T-helper 22 cell (primary cell): Measurements from ENCODE around the gene TC2N.
A peak's percentile ranks its signal among the peaks of the same experiment; 100 is the strongest.
"Not testable (repeated sequence)": the region's sequence is repeated elsewhere in the genome, so short reads cannot be mapped to it uniquely, and the experiment has no call there.

Source experiments
- DNase-seq: peaks from one replicate; pipeline ENCODE4 v3.0.0-alpha.2; 2020; ENCODE audit warnings: low read depth

The TC2N gene

GRCh38 chr14:91867316-91867988 is at the start of gene TC2N:
TSS of gene TC2N (minus strand) at chr14:91867536. CDS start at chr14:91813769, 53,767 bp downstream.
- DNase-seq = peak; percentile 29

DNA sequence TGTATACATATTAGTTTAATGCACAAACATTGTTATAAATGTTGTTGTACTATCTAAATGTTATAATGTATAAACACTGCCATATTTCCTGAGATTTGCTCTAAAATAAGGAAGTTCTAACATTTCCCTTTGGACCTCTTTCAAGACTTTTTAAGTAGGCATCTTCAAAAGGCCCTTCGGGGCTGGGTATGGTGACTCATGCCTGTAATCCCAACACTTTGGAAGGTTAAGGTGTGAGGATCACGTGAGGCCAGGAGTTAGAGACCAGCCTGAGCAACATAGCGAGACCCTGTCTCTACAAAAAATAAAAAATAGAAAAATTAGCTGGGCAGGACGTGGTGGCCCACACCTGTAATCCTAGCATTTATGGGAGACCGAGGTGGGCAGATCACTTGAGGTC is 44.7 kb upstream of the TC2N start:
- DNase-seq = no peak

GRCh38 chr14:91911474-91912032 is 44.2 kb upstream of the TC2N start:
- no peak for DNase-seq

- DNase-seq = no peak
These were observed 42.9 kb upstream of the TC2N start for GRCh38 chr14:91910196-91910595.

GRCh38 chr14:91906374-91906773 is 39.0 kb upstream of the TC2N start:
- DNase-seq = no peak

DNA sequence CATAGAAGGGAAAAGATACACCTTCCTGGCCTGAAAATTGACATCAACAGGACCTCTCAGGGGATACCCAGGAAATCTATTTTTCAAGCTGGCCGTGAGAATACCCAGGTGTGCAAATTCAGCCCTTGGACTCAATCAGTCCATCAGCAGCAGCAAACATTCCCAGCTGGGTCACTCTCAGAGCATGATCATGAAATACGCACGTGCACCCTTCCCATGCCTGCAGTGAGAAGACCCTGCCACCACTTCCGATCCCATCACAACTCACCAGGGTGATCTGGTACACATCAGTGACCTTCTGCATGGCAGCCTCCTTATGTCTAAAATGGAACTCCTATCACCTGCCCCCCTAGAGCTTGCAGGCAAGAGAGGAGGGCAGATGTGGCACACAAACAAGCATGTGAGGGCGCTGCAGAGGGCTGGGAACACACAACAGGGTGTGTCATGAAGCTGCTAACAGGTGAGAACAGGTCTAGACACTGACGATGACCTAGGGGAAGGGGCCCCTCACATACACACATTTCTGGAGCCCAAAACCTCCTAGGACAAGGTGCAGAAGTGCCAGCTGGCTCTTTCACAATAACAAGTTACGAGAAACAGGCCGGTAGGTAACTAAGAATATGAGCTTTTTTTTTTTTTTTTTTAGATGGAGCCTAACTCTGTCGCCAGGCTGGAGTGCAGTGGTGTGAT is 37.8 kb upstream of the TC2N start:
- DNase-seq = no peak

DNA sequence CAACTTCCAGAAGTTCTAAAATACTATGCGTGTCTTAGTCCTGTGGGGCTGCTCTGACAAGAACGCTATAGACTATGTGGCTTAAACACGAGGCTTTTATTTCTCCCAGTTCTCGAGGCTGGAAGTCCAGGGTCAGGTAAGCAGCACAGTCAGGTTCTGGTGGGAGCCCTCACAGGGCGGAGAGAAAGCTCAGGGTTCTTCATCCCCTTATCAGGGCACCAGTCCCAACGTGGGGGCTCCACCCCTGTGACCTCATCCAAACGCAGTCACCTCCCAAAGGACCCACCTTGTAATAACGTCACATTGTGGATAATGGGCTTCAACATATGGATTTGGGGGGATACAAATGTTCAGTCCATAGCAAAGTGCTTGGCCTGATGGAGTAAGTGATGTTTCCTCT is 37.1 kb upstream of the TC2N start:
- DNase-seq = no peak

DNA sequence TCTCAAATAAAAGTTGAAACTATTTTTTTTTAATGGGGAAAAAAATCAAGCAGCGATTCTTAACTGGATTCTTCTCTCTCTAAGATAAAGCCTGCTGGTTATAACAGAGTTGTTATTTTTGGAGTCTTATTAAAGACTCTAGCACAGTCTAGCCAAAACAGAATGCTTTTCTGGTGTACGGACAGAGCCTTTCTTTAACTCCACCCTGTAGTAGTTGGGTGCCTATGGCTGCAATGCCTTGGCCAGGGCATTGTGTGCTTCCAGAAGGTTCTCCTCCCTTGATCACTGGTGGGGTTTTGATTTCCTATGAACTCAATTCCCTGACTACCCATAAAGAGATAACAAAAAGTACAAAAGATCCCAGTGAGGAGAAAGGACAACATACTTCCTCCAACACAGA is 35.7 kb upstream of the TC2N start:
- DNase-seq = no peak

GRCh38 chr14:91902336-91902735 is 35.0 kb upstream of the TC2N start:
- no peak for DNase-seq

- no peak for DNase-seq
These were observed 34.3 kb upstream of the TC2N start for GRCh38 chr14:91901449-91902226.

DNA sequence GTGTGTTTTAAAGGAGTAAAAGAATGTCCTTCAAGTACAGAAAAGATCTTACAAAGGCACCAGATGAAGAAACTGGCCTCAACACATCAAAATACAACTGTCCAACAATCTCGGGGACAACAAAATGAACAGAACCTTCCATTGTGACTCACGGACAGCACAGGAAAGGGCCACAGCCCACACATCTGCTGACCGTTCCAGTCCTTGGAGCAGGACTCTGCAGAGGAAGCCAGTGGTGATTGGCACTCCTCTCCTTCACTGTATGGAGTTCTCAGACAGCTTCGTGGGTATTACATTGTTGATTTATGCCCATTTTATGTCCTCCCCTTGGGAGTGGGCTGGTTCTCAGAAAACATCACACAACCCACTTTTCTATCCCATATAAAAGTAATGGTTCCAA is 32.5 kb upstream of the TC2N start:
- no peak for DNase-seq

DNA sequence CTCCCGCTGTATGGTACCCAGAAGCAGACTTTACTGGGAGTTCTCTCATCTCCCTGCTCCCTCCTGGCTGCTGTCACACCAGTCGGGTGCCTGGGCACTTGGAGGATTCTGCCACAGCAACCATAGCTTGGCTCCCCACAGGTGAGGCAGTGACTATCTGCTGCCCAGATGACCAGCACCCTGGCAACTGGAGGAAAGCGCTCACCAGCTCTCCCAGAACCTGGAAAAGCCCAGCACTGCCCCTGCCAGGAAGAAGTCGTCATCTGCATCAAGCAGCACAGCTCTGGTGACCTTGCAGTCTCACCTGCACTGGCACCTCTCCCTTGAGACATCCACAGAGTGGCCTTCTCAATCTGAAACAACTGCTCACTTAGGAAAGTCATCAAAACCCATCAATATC is 31.9 kb upstream of the TC2N start:
- no peak for DNase-seq

GRCh38 chr14:91898372-91898771 is 31.0 kb upstream of the TC2N start:
- DNase-seq = no peak

DNA sequence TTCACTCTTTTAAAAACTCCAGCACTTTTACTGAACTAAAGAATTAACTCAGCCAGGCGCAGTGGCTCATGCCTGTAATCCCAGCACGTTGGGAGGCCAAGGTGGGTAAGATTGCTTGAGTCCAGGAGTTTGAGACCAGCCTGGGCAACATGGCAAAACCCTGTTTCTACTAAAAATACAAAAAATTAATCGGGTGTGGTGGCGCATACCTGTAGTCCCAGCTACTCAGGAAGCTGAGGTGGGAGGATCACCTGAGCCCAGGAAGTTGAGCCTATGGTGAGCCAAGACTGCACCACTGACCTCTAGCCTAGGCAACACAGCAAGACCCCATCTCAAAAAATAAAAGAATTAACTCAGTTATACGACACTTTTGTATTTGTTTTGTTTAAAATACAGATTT is 30.4 kb upstream of the TC2N start:
- DNase-seq = not testable (repeated sequence)

GRCh38 chr14:91897106-91897701 is 29.9 kb upstream of the TC2N start:
- no peak for DNase-seq

DNA sequence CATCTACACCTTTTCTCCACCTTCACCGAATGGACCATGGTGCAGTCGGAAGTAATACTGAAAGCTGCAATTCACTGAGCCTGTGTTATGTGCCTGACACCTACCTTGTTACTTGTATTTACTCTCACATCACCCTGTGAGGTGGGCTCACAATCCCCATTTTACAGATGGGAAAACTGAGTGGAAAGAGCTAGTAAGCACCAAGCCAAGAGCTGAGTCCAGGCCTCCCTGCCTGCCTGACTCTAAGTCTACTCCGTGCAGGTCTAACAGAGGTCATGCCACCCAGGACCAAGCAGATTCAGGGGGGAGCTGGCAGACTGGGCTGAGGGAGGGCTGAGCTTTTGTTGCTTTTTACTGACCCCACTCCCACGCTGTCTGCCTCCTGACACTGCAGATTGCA is 29.1 kb upstream of the TC2N start:
- DNase-seq = no peak

GRCh38 chr14:91893669-91894068 is 26.3 kb upstream of the TC2N start:
- no peak for DNase-seq

GRCh38 chr14:91893007-91893406 is 25.7 kb upstream of the TC2N start:
- no peak for DNase-seq

GRCh38 chr14:91891721-91892220 is 24.4 kb upstream of the TC2N start:
- DNase-seq = no peak

DNA sequence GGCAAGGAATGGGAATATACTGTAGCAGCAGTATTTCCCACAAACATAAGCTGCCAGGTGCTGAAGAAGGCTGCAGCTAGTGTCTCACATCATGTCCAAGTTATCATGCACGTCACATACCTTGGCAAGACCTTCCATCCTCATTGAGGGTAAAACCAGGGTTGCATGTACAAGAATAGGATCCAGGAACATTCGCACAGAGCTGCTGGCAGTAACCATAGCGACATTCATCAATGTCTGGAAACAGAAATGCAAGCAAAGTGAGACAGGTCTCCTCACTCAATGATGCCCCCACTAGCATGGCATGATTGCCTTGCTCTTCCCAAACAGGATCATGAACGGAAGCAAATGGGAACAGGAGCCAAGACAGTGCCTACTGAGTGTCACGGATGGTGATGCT is 23.8 kb upstream of the TC2N start:
- no peak for DNase-seq

DNA sequence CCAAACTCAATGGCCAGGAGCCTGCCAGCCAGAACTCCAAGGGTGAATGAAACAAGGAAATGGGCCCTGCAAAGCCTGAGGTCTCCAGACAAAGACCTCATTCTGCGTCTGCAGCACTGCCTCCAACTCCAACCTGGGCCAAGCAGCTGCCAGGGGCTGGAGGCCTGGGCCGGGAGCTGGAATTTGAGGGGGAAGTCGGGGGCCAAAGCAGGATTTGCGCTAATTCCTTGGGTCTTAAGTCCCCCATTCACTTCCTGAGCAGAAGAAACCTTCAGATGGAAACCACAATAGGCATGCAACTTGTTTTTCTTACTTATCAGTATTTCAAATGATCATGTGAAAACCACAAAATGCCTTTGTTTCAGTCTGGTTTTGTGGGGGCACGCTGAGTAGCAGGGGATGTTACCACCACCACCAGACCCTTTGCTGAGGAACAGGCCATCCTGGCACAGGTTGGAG is 23.0 kb upstream of the TC2N start:
- DNase-seq = no peak
